Suprapubic skin (tissue), 4 donors: Measurements from ENCODE around the gene ACBD6. TPM values are rescaled to one million over a fixed set of nuclear protein-coding genes. Genes with fewer than 3 reads are reported as not detected.
A peak's percentile ranks its signal among the peaks of the same experiment; 100 is the strongest.
"Not testable (repeated sequence)": the region's sequence is repeated elsewhere in the genome, so short reads cannot be mapped to it uniquely, and the experiment has no call there.

Experiments
- DNase-seq, 2 donors: peaks; one replicate each; pipeline ENCODE4 v3.0.0-alpha.2; 2019; ENCODE audit warnings: low spot score in 2 of 2
- H3K27ac ChIP-seq: fragments of 200-600 bp; sonication (generic); one replicate; pipeline ENCODE4 v1.5.1; 2019
- H3K27me3 ChIP-seq: fragments of 200-600 bp; sonication (generic); one replicate; pipeline ENCODE4 v1.5.1; 2019
- H3K36me3 ChIP-seq: fragments of 200-600 bp; sonication (generic); one replicate; pipeline ENCODE4 v1.5.1; 2019
- H3K4me1 ChIP-seq: fragments of 200-600 bp; sonication (generic); one replicate; pipeline ENCODE4 v1.5.1; 2019
- H3K4me3 ChIP-seq: fragments of 200-600 bp; sonication (generic); one replicate; pipeline ENCODE4 v1.5.1; 2019; ENCODE audit warnings: mild to moderate bottlenecking
- H3K9me3 ChIP-seq: fragments of 200-600 bp; sonication (generic); one replicate; pipeline ENCODE4 v1.5.1; 2019
- CTCF ChIP-seq, 2 donors: fragments of 200-600 bp in 1 of 2; fragments of 450-650 bp in 1 of 2; sonication (generic) in 1 of 2; IDR thresholded peaks; one replicate each; pipeline ENCODE4 v1.5.1; 2016 to 2019; ENCODE audit warnings: antibody characterized with exemption in 2 of 2, mild to moderate bottlenecking in 1 of 2, moderate library complexity in 1 of 2
- EP300 ChIP-seq: sonication (generic); formaldehyde crosslinking; IDR thresholded peaks from one replicate; pipeline ENCODE4 v1.6.1; 2017; ENCODE audit warnings: antibody characterized with exemption
- POLR2A ChIP-seq, 2 donors: fragments of 450-650 bp; IDR thresholded peaks; one replicate each; pipeline ENCODE4 v1.6.1; 2017; ENCODE audit warnings: antibody characterized with exemption in 2 of 2, mild to moderate bottlenecking in 2 of 2, moderate library complexity in 2 of 2
- POLR2AphosphoS5 ChIP-seq, 3 donors: sonication (generic); formaldehyde crosslinking; IDR thresholded peaks; one replicate each; pipeline ENCODE4 v1.6.1; 2017; ENCODE audit warnings: antibody characterized with exemption in 3 of 3
- WGBS: methylation state at CpG from one replicate; pipeline ENCODE4 v1.1.5; 2018; 5-methylcytosine and 5-hydroxymethylcytosine counted together
- total RNA-seq, 4 donors: library from RNA; depleted of rRNA; stranded (reverse); fragments of >200 nt; gene quantifications; one replicate each; pipeline ENCODE4 v1.1.0, GENCODE V29; 2016

The ACBD6 gene
- total RNA-seq, 4 donors from 2014 or later, result 26.5 to 38.5 (median 33.3) TPM

- Histone ChIP-seq H3K4me3 (no peak overlapping the region), H3K27ac (no peak overlapping the region), H3K9me3 (no peaks in the 10 kb centered on the region), H3K36me3 (peaks cover 28% of the 10 kb centered on the region), H3K4me1 (peaks cover 2% of the 10 kb centered on the region), H3K27me3 (no peaks in the 10 kb centered on the region)
- TF ChIP-seq CTCF (IDR thresholded peaks at IDR 0.05) (peak; percentile 42 to 51), POLR2AphosphoS5 (IDR thresholded peaks at IDR 0.05) (no peak)
- WGBS, result 28% methylated on average over 10 of the region's 10 CpGs
- DNase-seq, result no peak
Observed at GRCh38 chr1:180482425-180483275, 19.7 kb downstream of the ACBD6 start.

- H3K27me3 ChIP-seq, result no peaks in the 10 kb centered on the region
- H3K4me3 ChIP-seq, result no peak overlapping the region
- H3K27ac ChIP-seq, result no peak overlapping the region
- no peaks in the 10 kb centered on the region for H3K4me1 ChIP-seq
- no peaks in the 10 kb centered on the region for H3K9me3 ChIP-seq
- TF ChIP-seq POLR2A (IDR thresholded peaks at IDR 0.05) (no peak), EP300 (no peak), POLR2AphosphoS5 (IDR thresholded peaks at IDR 0.05) (no peak)
- DNase-seq, result no peak
- H3K36me3 ChIP-seq, result peaks cover 6% of the 10 kb centered on the region
- WGBS, result 96% methylated on average over 1 of the region's 1 CpG
Observed at GRCh38 chr1:180470031-180470430, 32.3 kb downstream of the ACBD6 start.

- Histone ChIP-seq H3K27ac (no peak overlapping the region), H3K4me3 (no peak overlapping the region), H3K36me3 (peaks cover 6% of the 10 kb centered on the region), H3K27me3 (no peaks in the 10 kb centered on the region), H3K9me3 (no peaks in the 10 kb centered on the region), H3K4me1 (no peaks in the 10 kb centered on the region)
- 98% methylated on average over 5 of the region's 5 CpGs for WGBS
- TF ChIP-seq POLR2AphosphoS5 (IDR thresholded peaks at IDR 0.05), result no peak
- DNase-seq, result no peak
Observed at GRCh38 chr1:180468311-180468710, 34.1 kb downstream of the ACBD6 start.

GRCh38 chr1:180462102-180462501 lies 40.3 kb downstream of the ACBD6 start:
- Histone ChIP-seq H3K4me1 (no peaks in the 10 kb centered on the region), H3K9me3 (peaks cover 15% of the 10 kb centered on the region), H3K4me3 (no peak overlapping the region), H3K27me3 (no peaks in the 10 kb centered on the region), H3K36me3 (peaks cover 6% of the 10 kb centered on the region), H3K27ac (no peak overlapping the region)
- DNase-seq, result no peak
- TF ChIP-seq POLR2A (IDR thresholded peaks at IDR 0.05) (no peak), CTCF (IDR thresholded peaks at IDR 0.05) (no peak), EP300 (no peak), POLR2AphosphoS5 (IDR thresholded peaks at IDR 0.05) (no peak)
- WGBS, result 77% methylated on average over 3 of the region's 3 CpGs

GRCh38 chr1:180461682-180462081 lies 40.7 kb downstream of the ACBD6 start:
- H3K27ac ChIP-seq, H3K36me3 ChIP-seq, H3K4me1 ChIP-seq, H3K27me3 ChIP-seq, DNase-seq, H3K4me3 ChIP-seq: not testable (repeated sequence)
- WGBS, result 99% methylated on average over 4 of the region's 4 CpGs
- H3K9me3 ChIP-seq, result peaks cover 15% of the 10 kb centered on the region

GRCh38 chr1:180458807-180459206 lies 43.6 kb downstream of the ACBD6 start:
- TF ChIP-seq EP300 (no peak), POLR2AphosphoS5 (IDR thresholded peaks at IDR 0.05) (no peak), CTCF (IDR thresholded peaks at IDR 0.05) (no peak), POLR2A (IDR thresholded peaks at IDR 0.05) (no peak)
- H3K9me3 ChIP-seq, result peaks cover 15% of the 10 kb centered on the region
- no peaks in the 10 kb centered on the region for H3K4me1 ChIP-seq
- no peaks in the 10 kb centered on the region for H3K36me3 ChIP-seq
- H3K4me3 ChIP-seq, result no peak overlapping the region
- DNase-seq, result no peak
- H3K27ac ChIP-seq, result no peak overlapping the region
- 93% methylated on average over 2 of the region's 2 CpGs for WGBS
- no peaks in the 10 kb centered on the region for H3K27me3 ChIP-seq
